GM23248 (cell line): ENCODE results near the gene ADAM10. TPM values are rescaled to one million over a fixed set of nuclear protein-coding genes. Genes with fewer than 3 reads are reported as not detected.

Source experiments
- DNase-seq: peaks from one replicate; pipeline ENCODE4 v3.0.0-alpha.2; 2015
- H2AFZ ChIP-seq: fragments of 200-600 bp; sonication (generic); 2 replicates; pipeline ENCODE4 v1.6.1; 2016; ENCODE audit warnings: antibody characterized with exemption
- H3F3A ChIP-seq: fragments of 200-600 bp; sonication (generic); 2 replicates; pipeline ENCODE4 v1.6.1; 2016; ENCODE audit warnings: mild to moderate bottlenecking, antibody characterized with exemption, mixed run types; ENCODE audit not compliant: insufficient read depth
- H3K27ac ChIP-seq: fragments of 200-600 bp; sonication (generic); 2 replicates; pipeline ENCODE4 v1.5.1; 2016; ENCODE audit warnings: mild to moderate bottlenecking
- H3K27me3 ChIP-seq: fragments of 200-600 bp; sonication (generic); replicated peaks from 2 replicates; pipeline ENCODE4 v1.6.1; 2016; ENCODE audit warnings: mild to moderate bottlenecking; ENCODE audit not compliant: insufficient read depth
- H3K36me3 ChIP-seq: fragments of 200-600 bp; sonication (generic); 2 replicates; pipeline ENCODE4 v1.6.1; 2016; ENCODE audit warnings: low read depth, mild to moderate bottlenecking
- H3K4me1 ChIP-seq: fragments of 200-600 bp; sonication (generic); 2 replicates; pipeline ENCODE4 v1.6.1; 2016; ENCODE audit warnings: mild to moderate bottlenecking; ENCODE audit not compliant: insufficient read depth
- H3K4me2 ChIP-seq: fragments of 200-600 bp; sonication (generic); one replicate; pipeline ENCODE4 v1.6.1; 2016; ENCODE audit warnings: mild to moderate bottlenecking; ENCODE audit not compliant: unreplicated experiment
- H3K4me3 ChIP-seq: fragments of 200-600 bp; sonication (generic); 2 replicates; pipeline ENCODE4 v1.5.1; 2016; ENCODE audit warnings: mild to moderate bottlenecking
- H3K79me2 ChIP-seq: fragments of 200-600 bp; sonication (generic); 2 replicates; pipeline ENCODE4 v1.6.1; 2016; ENCODE audit warnings: mild to moderate bottlenecking; ENCODE audit not compliant: insufficient read depth
- H3K9ac ChIP-seq: fragments of 200-600 bp; sonication (generic); 2 replicates; pipeline ENCODE4 v1.6.1; 2016; ENCODE audit warnings: mild to moderate bottlenecking
- H3K9me2 ChIP-seq: fragments of 200-600 bp; sonication (generic); 2 replicates; pipeline ENCODE4 v1.6.1; 2016; ENCODE audit warnings: mixed run types, mild to moderate bottlenecking, moderate library complexity; ENCODE audit not compliant: insufficient read depth
- H3K9me3 ChIP-seq: fragments of 200-600 bp; sonication (generic); one replicate; pipeline ENCODE4 v1.6.1; 2017; ENCODE audit warnings: low read depth
- H4K20me1 ChIP-seq: fragments of 200-600 bp; sonication (generic); 2 replicates; pipeline ENCODE4 v1.6.0; 2016; ENCODE audit not compliant: insufficient read depth
- EZH2 ChIP-seq: fragments of 200-600 bp; sonication (generic); IDR thresholded peaks from 2 replicates; pipeline ENCODE4 v1.6.1; 2018; ENCODE audit warnings: antibody characterized with exemption, mild to moderate bottlenecking; ENCODE audit not compliant: insufficient read depth, poor library complexity, severe bottlenecking
- EZH2phosphoT487 ChIP-seq: fragments of 200-600 bp; sonication (generic); IDR thresholded peaks from 2 replicates; pipeline ENCODE4 v1.6.1; 2018; ENCODE audit warnings: antibody characterized with exemption, moderate library complexity, mild to moderate bottlenecking, low read depth; ENCODE audit not compliant: insufficient read depth
- WGBS, 2 experiments: methylation state at CpG; one replicate each; pipeline ENCODE4 v1.1.6; 2015 to 2017; ENCODE audit warnings: low lambda C conversion rate in 2 of 2, low coverage in 1 of 2; ENCODE audit errors: missing lambda C conversion rate in 2 of 2; 5-methylcytosine and 5-hydroxymethylcytosine counted together
- in situ Hi-C: fragments of 300-500 bp; cut with MboI; formaldehyde crosslinking; loops from 2 replicates; pipeline ENCODE4 v1.15.0; 2020
- polyA plus RNA-seq: library from polyadenylated mRNA; unstranded; fragments of >200 nt; fragmentation: Nextera tagmentation; extraction: Ambion mirVana; gene quantifications from 2 replicates; pipeline ENCODE4 v1.2.1, GENCODE V29; 2016
- total RNA-seq: library from RNA; depleted of rRNA; stranded (reverse); fragments of >200 nt; shearing (Covaris generic); gene quantifications from 2 replicates; pipeline ENCODE4 v1.2.3, GENCODE V29; 2014

The ADAM10 gene
- total and polyA plus RNA-seq, 2 experiments from 2014 or later, result 171 to 190 TPM

- no peak overlapping the region for H2AFZ ChIP-seq
- H3K4me1 ChIP-seq, result peaks cover 17% of the 10 kb centered on the region
- no peaks in the 10 kb centered on the region for H3K9me2 ChIP-seq
- H3K9ac ChIP-seq, result no peak overlapping the region
- H3K27me3 ChIP-seq, result no peaks in the 10 kb centered on the region
- H3K36me3 ChIP-seq, result no peaks in the 10 kb centered on the region
- TF ChIP-seq EZH2 (no peak), EZH2phosphoT487 (no peak)
- no peaks in the 10 kb centered on the region for H3K79me2 ChIP-seq
- H3F3A ChIP-seq, result peaks cover 7% of the 10 kb centered on the region
- no peak overlapping the region for H3K4me2 ChIP-seq
- in situ Hi-C loops, result no loop called here
- H3K4me3 ChIP-seq, result no peak overlapping the region
- H3K27ac ChIP-seq, result no peak overlapping the region
- no peak for DNase-seq
- H4K20me1 ChIP-seq, result no peaks in the 10 kb centered on the region
- no peaks in the 10 kb centered on the region for H3K9me3 ChIP-seq
- WGBS, 2 experiments, result 95 to 99% methylated on average over 10 of the region's 10 CpGs
Observed at GRCh38 chr15:58553365-58553918, 196.1 kb downstream of the ADAM10 start.

GRCh38 chr15:58552505-58553364 lies 196.8 kb downstream of the ADAM10 start:
- Histone ChIP-seq H3K36me3 (no peaks in the 10 kb centered on the region), H4K20me1 (no peaks in the 10 kb centered on the region), H3K4me2 (peak overlapping the region; percentile 67), H3K4me3 (peak overlapping the region; percentile 57), H3K9ac (peak overlapping the region; percentile 78), H3K4me1 (peaks cover 24% of the 10 kb centered on the region), H3K9me3 (no peaks in the 10 kb centered on the region), H3K9me2 (no peaks in the 10 kb centered on the region), H3K27ac (peak overlapping the region; percentile 79), H3F3A (peaks cover 13% of the 10 kb centered on the region), H3K79me2 (no peaks in the 10 kb centered on the region), H3K27me3 (no peaks in the 10 kb centered on the region), H2AFZ (peak overlapping the region; percentile 86)
- TF ChIP-seq EZH2phosphoT487, result no peak
- TF ChIP-seq EZH2, result no peak
- 70 to 74% methylated on average over 21 to 24 of the region's 24 CpGs for WGBS, 2 experiments
- DNase-seq, result peak; percentile 60
- in situ Hi-C loops, result no loop called here

GRCh38 chr15:58551764-58552504 lies 197.6 kb downstream of the ADAM10 start:
- in situ Hi-C loops, result no loop called here
- Histone ChIP-seq H3K27ac (peak overlapping the region; percentile 79), H3K9me3 (no peaks in the 10 kb centered on the region), H3K4me3 (peak overlapping the region; percentile 57), H3K4me2 (peak overlapping the region; percentile 67), H3K4me1 (peaks cover 32% of the 10 kb centered on the region), H3K27me3 (no peaks in the 10 kb centered on the region), H3K9ac (peak overlapping the region; percentile 78), H3K36me3 (no peaks in the 10 kb centered on the region), H3F3A (peaks cover 21% of the 10 kb centered on the region), H2AFZ (peak overlapping the region; percentile 86), H3K9me2 (no peaks in the 10 kb centered on the region), H3K79me2 (no peaks in the 10 kb centered on the region), H4K20me1 (no peaks in the 10 kb centered on the region)
- peak; percentile 94 for DNase-seq
- TF ChIP-seq EZH2phosphoT487, result 0 out of 2 replicates have a peak, but pooled peaks have one; percentile 50
- TF ChIP-seq EZH2, result no peak
- WGBS, 2 experiments, result 4 to 7% methylated on average over 23 of the region's 23 CpGs

GRCh38 chr15:58551084-58551763 lies 198.3 kb downstream of the ADAM10 start:
- DNase-seq, result no peak
- 78 to 79% methylated on average over 10 of the region's 10 CpGs for WGBS, 2 experiments
- Histone ChIP-seq H3K9me3 (no peaks in the 10 kb centered on the region), H3K9ac (peak overlapping the region; percentile 78), H3K36me3 (no peaks in the 10 kb centered on the region), H3K4me1 (peaks cover 39% of the 10 kb centered on the region), H3K27me3 (no peaks in the 10 kb centered on the region), H3K4me3 (peak overlapping the region; percentile 57), H2AFZ (peak overlapping the region; percentile 86), H3F3A (peaks cover 22% of the 10 kb centered on the region), H3K4me2 (peak overlapping the region; percentile 67), H3K79me2 (no peaks in the 10 kb centered on the region), H4K20me1 (no peaks in the 10 kb centered on the region), H3K27ac (peak overlapping the region; percentile 79), H3K9me2 (no peaks in the 10 kb centered on the region)
- in situ Hi-C loops, result no loop called here
- TF ChIP-seq EZH2phosphoT487 (no peak), EZH2 (no peak)
